ENCODE results near the gene YIPF5.

- TF ChIP-seq CTCF (IDR thresholded peaks at IDR 0.05) = no peak
- no peak for TF ChIP-seq POLR2A (IDR thresholded peaks at IDR 0.05)
These were observed 26.8 kb downstream of the YIPF5 start for GRCh38 chr5:144143625-144144024.

Data from heart left ventricle (tissue), 13 donors.